HepG2 (cell line): ENCODE data around the gene CLDN9. TPM values are rescaled to one million over a fixed set of nuclear protein-coding genes. Genes with fewer than 3 reads are reported as not detected.

Source experiments
- AGO2 ChIP-seq: fragments of 200-400 bp; formaldehyde crosslinking; optimal IDR thresholded peaks from 2 replicates; pipeline ENCODE3; 2017; ENCODE audit warnings: mild to moderate bottlenecking, low read depth, low read length, moderate library complexity
- JUNB ChIP-seq: sonication (generic); formaldehyde crosslinking; IDR thresholded peaks from 2 replicates; pipeline ENCODE4 v1.8.0; 2022; ENCODE audit warnings: missing genetic modification reagents, mild to moderate bottlenecking, borderline replicate concordance
- KDM5A ChIP-seq: fragments of 200-600 bp; sonication (generic); IDR thresholded peaks from 2 replicates; pipeline ENCODE4 v1.7.0; 2018; ENCODE audit warnings: antibody characterized with exemption, mild to moderate bottlenecking, low read length, borderline replicate concordance
- SMAD3 ChIP-seq: sonication (generic); formaldehyde crosslinking; IDR thresholded peaks from 2 replicates; pipeline ENCODE4 v1.4.0; 2020; ENCODE audit warnings: missing genetic modification reagents
- SRY ChIP-seq: sonication (generic); formaldehyde crosslinking; IDR thresholded peaks from 2 replicates; pipeline ENCODE4 v1.8.0; 2022; ENCODE audit warnings: mild to moderate bottlenecking, missing genetic modification reagents
- ZFYVE20 ChIP-seq: sonication (generic); formaldehyde crosslinking; IDR thresholded peaks from 2 replicates; pipeline ENCODE4 v1.8.0; 2023; ENCODE audit warnings: low read depth, mild to moderate bottlenecking, moderate library complexity, missing genetic modification reagents, borderline replicate concordance
- polyA plus RNA-seq, 8 experiments: library from polyadenylated mRNA; depleted of rRNA in 3 of 8; stranded (reverse) in 7 of 8; unstranded in 1 of 8; fragments of >200 nt; fragmentation: Illumina TruSeq in 4 of 8; extraction: Trizol in 4 of 8; gene quantifications; 2 replicates each; pipeline versions ENCODE4 v1.2.1 to v1.2.3, GENCODE V29; 2011 to 2016; ENCODE audit warnings: low read depth in 4 of 8, missing spikeins in 1 of 8, mixed read lengths in 1 of 8; ENCODE audit not compliant: insufficient read depth in 1 of 8
- total RNA-seq, 5 experiments: library from RNA; depleted of rRNA; stranded (reverse); fragments of >200 nt; fragmentation: Illumina TruSeq; extraction: Trizol; gene quantifications; 2 replicates each; pipeline ENCODE4 v1.2.3, GENCODE V29; 2016; ENCODE audit warnings: low read depth in 1 of 5
- TF ChIP-seq, protein P1 (sequence below): sonication (generic); formaldehyde crosslinking; IDR thresholded peaks from 2 replicates; pipeline ENCODE4 v1.5.0; 2020; ENCODE audit warnings: mild to moderate bottlenecking, missing genetic modification reagents
- TF ChIP-seq, protein P2 (sequence below): sonication (generic); formaldehyde crosslinking; IDR thresholded peaks from 2 replicates; pipeline ENCODE4 v1.5.1; 2020; ENCODE audit warnings: mild to moderate bottlenecking, missing genetic modification reagents
- TF ChIP-seq, protein P3 (sequence below): sonication (generic); formaldehyde crosslinking; IDR thresholded peaks from 2 replicates; pipeline ENCODE4 v1.4.0; 2020; ENCODE audit warnings: missing genetic modification reagents
- TF ChIP-seq, protein P4 (sequence below): IDR thresholded peaks from 2 replicates; pipeline ENCODE4 v1.6.1; 2016
- TF ChIP-seq, protein P5 (sequence below): sonication (generic); formaldehyde crosslinking; IDR thresholded peaks from 2 replicates; pipeline ENCODE4 v1.4.0; 2020; ENCODE audit warnings: missing genetic modification reagents
- TF ChIP-seq, protein P6 (sequence below): sonication (generic); formaldehyde crosslinking; IDR thresholded peaks from 2 replicates; pipeline ENCODE4 v1.5.0; 2020; ENCODE audit warnings: missing genetic modification reagents
- TF ChIP-seq, protein P7 (sequence below), 2 experiments: fragments of 450-650 bp in 1 of 2; sonication (generic) in 1 of 2; formaldehyde crosslinking; IDR thresholded peaks; 2 replicates each; pipeline versions ENCODE4 v1.5.0 to v1.8.0; 2020 to 2022; ENCODE audit warnings: mild to moderate bottlenecking in 1 of 2, missing genetic modification reagents in 1 of 2
- TF ChIP-seq, protein P8 (sequence below): sonication (generic); formaldehyde crosslinking; IDR thresholded peaks from 2 replicates; pipeline ENCODE4 v1.4.0; 2020; ENCODE audit warnings: mild to moderate bottlenecking, missing genetic modification reagents

CLDN9 gene
- total and polyA plus RNA-seq, 2 of the 13 experiments (the other 11 are each of a cell fraction or from before 2014, with no cell fraction given): 0.15 to 0.26 TPM

DNA sequence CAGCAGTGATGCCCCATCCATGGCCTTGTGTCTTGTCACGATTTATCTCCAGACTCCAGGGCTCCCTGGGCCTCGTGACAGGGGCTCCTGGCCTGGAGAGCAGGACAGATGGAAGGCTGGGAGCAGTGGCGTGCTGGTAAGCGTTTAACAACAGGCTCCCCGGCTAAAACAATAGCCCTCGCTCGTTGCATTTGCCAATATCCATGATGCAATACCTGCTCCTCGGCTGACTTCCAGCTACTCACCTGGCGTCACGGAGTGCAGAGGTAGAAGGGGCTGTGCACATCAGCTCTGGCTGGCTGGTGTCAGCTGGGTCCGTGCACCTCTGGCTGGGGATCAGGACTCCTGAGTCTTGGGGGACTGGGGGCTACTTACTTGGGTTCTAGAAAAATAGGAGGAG is 25.5 kb downstream of the CLDN9 start (continued):
- TF ChIP-seq, protein P1, sequence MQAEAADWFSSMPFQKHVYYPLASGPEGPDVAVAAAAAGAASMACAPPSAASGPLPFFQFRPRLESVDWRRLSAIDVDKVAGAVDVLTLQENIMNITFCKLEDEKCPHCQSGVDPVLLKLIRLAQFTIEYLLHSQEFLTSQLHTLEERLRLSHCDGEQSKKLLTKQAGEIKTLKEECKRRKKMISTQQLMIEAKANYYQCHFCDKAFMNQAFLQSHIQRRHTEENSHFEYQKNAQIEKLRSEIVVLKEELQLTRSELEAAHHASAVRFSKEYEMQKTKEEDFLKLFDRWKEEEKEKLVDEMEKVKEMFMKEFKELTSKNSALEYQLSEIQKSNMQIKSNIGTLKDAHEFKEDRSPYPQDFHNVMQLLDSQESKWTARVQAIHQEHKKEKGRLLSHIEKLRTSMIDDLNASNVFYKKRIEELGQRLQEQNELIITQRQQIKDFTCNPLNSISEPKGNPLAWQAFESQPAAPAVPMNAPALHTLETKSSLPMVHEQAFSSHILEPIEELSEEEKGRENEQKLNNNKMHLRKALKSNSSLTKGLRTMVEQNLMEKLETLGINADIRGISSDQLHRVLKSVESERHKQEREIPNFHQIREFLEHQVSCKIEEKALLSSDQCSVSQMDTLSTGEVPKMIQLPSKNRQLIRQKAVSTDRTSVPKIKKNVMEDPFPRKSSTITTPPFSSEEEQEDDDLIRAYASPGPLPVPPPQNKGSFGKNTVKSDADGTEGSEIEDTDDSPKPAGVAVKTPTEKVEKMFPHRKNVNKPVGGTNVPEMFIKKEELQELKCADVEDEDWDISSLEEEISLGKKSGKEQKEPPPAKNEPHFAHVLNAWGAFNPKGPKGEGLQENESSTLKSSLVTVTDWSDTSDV (CRISPR knock-in tag): no peak
- TF ChIP-seq JUNB (CRISPR knock-in tag) (no peak), AGO2 (no peak), SMAD3 (CRISPR knock-in tag) (no peak), ZFYVE20 (CRISPR knock-in tag) (no peak), KDM5A (no peak), SRY (CRISPR knock-in tag) (no peak)
- TF ChIP-seq, protein P2, sequence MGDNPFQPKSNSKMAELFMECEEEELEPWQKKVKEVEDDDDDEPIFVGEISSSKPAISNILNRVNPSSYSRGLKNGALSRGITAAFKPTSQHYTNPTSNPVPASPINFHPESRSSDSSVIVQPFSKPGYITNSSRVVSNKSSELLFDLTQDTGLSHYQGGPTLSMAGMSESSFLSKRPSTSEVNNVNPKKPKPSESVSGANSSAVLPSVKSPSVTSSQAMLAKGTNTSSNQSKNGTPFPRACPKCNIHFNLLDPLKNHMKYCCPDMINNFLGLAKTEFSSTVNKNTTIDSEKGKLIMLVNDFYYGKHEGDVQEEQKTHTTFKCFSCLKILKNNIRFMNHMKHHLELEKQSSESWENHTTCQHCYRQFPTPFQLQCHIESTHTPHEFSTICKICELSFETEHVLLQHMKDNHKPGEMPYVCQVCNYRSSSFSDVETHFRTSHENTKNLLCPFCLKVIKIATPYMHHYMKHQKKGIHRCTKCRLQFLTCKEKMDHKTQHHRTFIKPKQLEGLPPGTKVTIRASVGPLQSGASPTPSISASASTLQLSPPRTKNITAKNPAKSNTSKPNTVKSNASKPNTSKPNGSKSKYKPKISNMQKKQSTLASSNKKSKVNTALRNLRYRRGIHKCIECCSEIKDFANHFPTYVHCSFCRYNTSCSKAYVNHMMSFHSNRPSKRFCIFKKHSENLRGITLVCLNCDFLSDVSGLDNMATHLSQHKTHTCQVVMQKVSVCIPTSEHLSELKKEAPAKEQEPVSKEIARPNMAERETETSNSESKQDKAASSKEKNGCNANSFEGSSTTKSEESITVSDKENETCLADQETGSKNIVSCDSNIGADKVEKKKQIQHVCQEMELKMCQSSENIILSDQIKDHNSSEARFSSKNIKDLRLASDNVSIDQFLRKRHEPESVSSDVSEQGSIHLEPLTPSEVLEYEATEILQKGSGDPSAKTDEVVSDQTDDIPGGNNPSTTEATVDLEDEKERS: no peak
- TF ChIP-seq, protein P3, sequence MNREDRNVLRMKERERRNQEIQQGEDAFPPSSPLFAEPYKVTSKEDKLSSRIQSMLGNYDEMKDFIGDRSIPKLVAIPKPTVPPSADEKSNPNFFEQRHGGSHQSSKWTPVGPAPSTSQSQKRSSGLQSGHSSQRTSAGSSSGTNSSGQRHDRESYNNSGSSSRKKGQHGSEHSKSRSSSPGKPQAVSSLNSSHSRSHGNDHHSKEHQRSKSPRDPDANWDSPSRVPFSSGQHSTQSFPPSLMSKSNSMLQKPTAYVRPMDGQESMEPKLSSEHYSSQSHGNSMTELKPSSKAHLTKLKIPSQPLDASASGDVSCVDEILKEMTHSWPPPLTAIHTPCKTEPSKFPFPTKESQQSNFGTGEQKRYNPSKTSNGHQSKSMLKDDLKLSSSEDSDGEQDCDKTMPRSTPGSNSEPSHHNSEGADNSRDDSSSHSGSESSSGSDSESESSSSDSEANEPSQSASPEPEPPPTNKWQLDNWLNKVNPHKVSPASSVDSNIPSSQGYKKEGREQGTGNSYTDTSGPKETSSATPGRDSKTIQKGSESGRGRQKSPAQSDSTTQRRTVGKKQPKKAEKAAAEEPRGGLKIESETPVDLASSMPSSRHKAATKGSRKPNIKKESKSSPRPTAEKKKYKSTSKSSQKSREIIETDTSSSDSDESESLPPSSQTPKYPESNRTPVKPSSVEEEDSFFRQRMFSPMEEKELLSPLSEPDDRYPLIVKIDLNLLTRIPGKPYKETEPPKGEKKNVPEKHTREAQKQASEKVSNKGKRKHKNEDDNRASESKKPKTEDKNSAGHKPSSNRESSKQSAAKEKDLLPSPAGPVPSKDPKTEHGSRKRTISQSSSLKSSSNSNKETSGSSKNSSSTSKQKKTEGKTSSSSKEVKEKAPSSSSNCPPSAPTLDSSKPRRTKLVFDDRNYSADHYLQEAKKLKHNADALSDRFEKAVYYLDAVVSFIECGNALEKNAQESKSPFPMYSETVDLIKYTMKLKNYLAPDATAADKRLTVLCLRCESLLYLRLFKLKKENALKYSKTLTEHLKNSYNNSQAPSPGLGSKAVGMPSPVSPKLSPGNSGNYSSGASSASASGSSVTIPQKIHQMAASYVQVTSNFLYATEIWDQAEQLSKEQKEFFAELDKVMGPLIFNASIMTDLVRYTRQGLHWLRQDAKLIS (CRISPR knock-in tag): no peak
- TF ChIP-seq, protein P4, sequence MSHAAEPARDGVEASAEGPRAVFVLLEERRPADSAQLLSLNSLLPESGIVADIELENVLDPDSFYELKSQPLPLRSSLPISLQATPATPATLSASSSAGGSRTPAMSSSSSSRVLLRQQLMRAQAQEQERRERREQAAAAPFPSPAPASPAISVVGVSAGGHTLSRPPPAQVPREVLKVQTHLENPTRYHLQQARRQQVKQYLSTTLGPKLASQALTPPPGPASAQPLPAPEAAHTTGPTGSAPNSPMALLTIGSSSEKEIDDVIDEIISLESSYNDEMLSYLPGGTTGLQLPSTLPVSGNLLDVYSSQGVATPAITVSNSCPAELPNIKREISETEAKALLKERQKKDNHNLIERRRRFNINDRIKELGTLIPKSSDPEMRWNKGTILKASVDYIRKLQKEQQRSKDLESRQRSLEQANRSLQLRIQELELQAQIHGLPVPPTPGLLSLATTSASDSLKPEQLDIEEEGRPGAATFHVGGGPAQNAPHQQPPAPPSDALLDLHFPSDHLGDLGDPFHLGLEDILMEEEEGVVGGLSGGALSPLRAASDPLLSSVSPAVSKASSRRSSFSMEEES (CRISPR knock-in tag): no peak
- TF ChIP-seq, protein P5, sequence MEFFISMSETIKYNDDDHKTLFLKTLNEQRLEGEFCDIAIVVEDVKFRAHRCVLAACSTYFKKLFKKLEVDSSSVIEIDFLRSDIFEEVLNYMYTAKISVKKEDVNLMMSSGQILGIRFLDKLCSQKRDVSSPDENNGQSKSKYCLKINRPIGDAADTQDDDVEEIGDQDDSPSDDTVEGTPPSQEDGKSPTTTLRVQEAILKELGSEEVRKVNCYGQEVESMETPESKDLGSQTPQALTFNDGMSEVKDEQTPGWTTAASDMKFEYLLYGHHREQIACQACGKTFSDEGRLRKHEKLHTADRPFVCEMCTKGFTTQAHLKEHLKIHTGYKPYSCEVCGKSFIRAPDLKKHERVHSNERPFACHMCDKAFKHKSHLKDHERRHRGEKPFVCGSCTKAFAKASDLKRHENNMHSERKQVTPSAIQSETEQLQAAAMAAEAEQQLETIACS (CRISPR knock-in tag): no peak
- TF ChIP-seq, protein P6, sequence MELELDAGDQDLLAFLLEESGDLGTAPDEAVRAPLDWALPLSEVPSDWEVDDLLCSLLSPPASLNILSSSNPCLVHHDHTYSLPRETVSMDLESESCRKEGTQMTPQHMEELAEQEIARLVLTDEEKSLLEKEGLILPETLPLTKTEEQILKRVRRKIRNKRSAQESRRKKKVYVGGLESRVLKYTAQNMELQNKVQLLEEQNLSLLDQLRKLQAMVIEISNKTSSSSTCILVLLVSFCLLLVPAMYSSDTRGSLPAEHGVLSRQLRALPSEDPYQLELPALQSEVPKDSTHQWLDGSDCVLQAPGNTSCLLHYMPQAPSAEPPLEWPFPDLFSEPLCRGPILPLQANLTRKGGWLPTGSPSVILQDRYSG (CRISPR knock-in tag): no peak
- TF ChIP-seq, protein P7, sequence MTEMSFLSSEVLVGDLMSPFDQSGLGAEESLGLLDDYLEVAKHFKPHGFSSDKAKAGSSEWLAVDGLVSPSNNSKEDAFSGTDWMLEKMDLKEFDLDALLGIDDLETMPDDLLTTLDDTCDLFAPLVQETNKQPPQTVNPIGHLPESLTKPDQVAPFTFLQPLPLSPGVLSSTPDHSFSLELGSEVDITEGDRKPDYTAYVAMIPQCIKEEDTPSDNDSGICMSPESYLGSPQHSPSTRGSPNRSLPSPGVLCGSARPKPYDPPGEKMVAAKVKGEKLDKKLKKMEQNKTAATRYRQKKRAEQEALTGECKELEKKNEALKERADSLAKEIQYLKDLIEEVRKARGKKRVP (CRISPR knock-in tag; IDR thresholded peaks at IDR 0.05): peak in 1 of 2 experiments; percentile 96; a peak in 2 of 4 replicates
- TF ChIP-seq, protein P8, sequence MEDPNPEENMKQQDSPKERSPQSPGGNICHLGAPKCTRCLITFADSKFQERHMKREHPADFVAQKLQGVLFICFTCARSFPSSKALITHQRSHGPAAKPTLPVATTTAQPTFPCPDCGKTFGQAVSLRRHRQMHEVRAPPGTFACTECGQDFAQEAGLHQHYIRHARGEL (CRISPR knock-in tag): no peak
